BJ (cell line): ENCODE measurements around the gene SLC35F1. TPM values are rescaled to one million over a fixed set of nuclear protein-coding genes. Genes with fewer than 3 reads are reported as not detected.
"Not testable (repeated sequence)": the region's sequence is repeated elsewhere in the genome, so short reads cannot be mapped to it uniquely, and the experiment has no call there.

Experiments
- CTCF ChIA-PET: fragments of 350-600 bp; formaldehyde crosslinking; extraction: SDS; loops from one replicate; lab custom pipeline; 2021; ENCODE audit warnings: antibody characterized with exemption, inconsistent platforms; lab: Yijun Ruan, JAX
- POLR2A ChIA-PET: fragments of 300-600 bp; sonication (Branson Sonifier 250); formaldehyde crosslinking; extraction: SDS; loops from one replicate; lab custom pipeline; 2021; ENCODE audit warnings: antibody characterized with exemption; lab: Charles Lee
- DNase-seq: peaks from one replicate; pipeline ENCODE4 v3.0.0-alpha.2; 2011; ENCODE audit warnings: low read depth
- H3K27me3 ChIP-seq: 2 replicates; pipeline ENCODE4 v1.6.0; 2011; ENCODE audit warnings: low read length; ENCODE audit not compliant: control insufficient read depth, insufficient read depth
- H3K36me3 ChIP-seq: 2 replicates; pipeline ENCODE4 v1.5.1; 2011; ENCODE audit warnings: low read length; ENCODE audit not compliant: control insufficient read depth, insufficient read depth
- H3K4me3 ChIP-seq: 2 replicates; pipeline ENCODE4 v1.5.1; 2011; ENCODE audit warnings: low read depth, mild to moderate bottlenecking, control low read depth, low read length
- polyA plus RNA-seq: library from polyadenylated mRNA; depleted of rRNA; stranded (reverse); fragments of >200 nt; gene quantifications from 2 replicates; pipeline ENCODE4 v1.2.3, GENCODE V29; 2011
- TF ChIP-seq, protein P1 (sequence below): IDR thresholded peaks from 2 replicates; pipeline ENCODE4 v1.5.1; 2011; ENCODE audit warnings: low read depth, mild to moderate bottlenecking, control low read depth, inconsistent platforms, low read length, moderate library complexity; ENCODE audit not compliant: insufficient read depth

Gene SLC35F1
- polyA plus RNA-seq, 1 experiment: not detected

DNA sequence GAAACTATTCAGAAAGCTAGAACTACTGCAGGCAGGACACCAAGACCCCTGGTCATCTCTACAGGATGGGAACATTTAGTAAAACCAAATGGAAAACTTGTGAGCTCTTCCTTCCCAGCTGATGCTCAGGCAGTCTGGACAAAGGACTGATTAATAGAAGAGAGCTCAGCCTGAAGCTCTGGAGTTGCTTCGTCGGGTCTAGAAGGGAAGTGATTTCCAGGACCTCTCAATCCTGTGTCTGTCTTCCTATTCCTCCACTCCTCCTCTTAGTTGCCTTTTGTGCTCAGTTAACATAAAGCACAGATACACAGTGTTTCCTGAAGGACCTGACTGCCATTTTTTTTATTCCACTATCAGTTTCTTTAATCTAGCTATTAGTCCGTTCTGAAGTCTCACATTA, 54.2 kb downstream of the SLC35F1 start:
- POLR2A ChIA-PET: no interaction called here
- no peaks in the 10 kb centered on the region for H3K36me3 ChIP-seq
- CTCF ChIA-PET: no interaction called here
- TF ChIP-seq, protein P1, sequence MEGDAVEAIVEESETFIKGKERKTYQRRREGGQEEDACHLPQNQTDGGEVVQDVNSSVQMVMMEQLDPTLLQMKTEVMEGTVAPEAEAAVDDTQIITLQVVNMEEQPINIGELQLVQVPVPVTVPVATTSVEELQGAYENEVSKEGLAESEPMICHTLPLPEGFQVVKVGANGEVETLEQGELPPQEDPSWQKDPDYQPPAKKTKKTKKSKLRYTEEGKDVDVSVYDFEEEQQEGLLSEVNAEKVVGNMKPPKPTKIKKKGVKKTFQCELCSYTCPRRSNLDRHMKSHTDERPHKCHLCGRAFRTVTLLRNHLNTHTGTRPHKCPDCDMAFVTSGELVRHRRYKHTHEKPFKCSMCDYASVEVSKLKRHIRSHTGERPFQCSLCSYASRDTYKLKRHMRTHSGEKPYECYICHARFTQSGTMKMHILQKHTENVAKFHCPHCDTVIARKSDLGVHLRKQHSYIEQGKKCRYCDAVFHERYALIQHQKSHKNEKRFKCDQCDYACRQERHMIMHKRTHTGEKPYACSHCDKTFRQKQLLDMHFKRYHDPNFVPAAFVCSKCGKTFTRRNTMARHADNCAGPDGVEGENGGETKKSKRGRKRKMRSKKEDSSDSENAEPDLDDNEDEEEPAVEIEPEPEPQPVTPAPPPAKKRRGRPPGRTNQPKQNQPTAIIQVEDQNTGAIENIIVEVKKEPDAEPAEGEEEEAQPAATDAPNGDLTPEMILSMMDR: no peak
- no peak overlapping the region for H3K4me3 ChIP-seq
- DNase-seq: no peak
- H3K27me3 ChIP-seq: no peaks in the 10 kb centered on the region

DNA sequence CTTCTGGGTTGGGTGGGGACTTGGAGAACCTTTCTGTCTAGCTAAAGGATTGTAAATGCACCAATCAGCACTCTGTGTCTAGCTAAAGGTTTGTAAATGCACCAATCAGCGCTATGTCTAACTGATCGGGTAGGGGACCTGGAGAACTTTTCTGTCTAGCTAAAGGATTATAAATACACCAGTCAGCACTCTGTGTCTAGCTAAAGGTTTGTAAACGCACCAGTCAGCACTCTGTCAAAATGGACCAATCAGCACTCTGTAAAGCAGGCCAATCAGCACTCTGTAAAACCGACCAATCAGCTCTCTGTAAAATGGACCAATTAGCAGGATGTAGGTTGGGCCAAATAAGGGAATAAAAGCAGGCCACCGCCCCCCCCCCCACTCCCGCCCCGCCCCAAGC, 58.7 kb downstream of the SLC35F1 start:
- H3K27me3 ChIP-seq, DNase-seq, H3K36me3 ChIP-seq, H3K4me3 ChIP-seq, POLR2A ChIA-PET: not testable (repeated sequence)
- CTCF ChIA-PET: interaction anchor here (0.9 kb wide), 1 partner anchor 10 kb away, joined by 3 read pairs; no protein-coding TSS in a partner anchor

DNA sequence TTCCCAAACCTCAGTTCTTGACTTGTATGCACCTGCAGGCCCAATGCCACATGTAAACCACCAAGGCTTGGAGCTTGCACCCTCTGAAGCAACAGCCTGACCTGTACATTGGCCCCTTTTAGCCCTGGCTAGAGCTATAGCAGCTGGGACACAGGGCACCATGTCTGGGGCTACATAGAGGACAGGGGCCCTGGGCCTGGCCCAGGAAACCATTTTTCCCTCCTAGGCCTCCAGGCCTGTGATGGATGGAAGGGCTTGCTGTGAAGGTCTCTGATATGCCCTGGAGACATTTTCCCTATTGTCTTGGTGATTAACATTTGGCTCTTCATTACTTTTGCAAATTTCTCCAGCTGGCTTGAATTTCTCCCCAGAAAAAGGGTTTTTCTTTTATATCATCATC, 64.6 kb downstream of the SLC35F1 start:
- Histone ChIP-seq H3K36me3 (no peaks in the 10 kb centered on the region), H3K4me3 (no peak overlapping the region), H3K27me3 (no peaks in the 10 kb centered on the region)
- CTCF ChIA-PET: no interaction called here
- POLR2A ChIA-PET: no interaction called here
- TF ChIP-seq, protein P1: no peak
- no peak for DNase-seq

DNA sequence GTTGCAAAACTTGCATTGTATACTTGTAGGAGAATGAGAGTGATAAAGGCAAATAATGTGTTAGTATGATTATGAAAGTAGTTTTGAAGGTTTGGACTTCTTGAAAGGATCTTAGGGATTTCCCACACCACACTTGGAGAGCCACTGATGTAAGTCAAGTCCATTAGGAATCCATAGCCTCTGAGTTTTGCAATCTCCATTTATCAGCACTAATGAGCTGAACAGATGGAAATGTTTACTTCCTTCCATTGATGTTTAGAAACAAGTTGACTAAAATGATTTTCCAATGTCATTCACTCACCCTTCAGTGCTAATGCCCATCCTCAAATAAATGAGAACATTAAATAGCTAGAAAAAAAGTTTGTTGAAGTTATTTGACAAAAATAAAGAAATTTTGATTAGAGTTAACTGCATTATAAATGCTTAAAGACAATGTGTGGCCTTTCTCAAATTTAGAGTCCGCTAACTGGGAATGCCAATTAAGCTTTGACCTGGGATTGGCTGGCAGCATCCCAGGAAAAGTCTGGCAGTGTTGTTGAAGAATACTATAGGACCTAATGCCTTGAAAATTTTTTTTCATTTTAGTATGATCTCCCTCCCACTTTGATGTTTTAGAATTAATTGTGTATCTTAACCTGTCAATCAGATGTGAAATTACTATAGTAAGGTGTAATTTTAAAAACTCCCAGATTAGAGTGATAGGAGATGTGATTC, 68.0 kb downstream of the SLC35F1 start:
- CTCF ChIA-PET: interaction anchor here (0.8 to 1.8 kb wide), 7 partner anchors 10 to 1135 kb away, joined by 3 to 10 read pairs (median 3); no protein-coding TSS in a partner anchor
- Histone ChIP-seq H3K4me3 (no peak overlapping the region), H3K27me3 (no peaks in the 10 kb centered on the region), H3K36me3 (no peaks in the 10 kb centered on the region)
- TF ChIP-seq, protein P1: no peak
- POLR2A ChIA-PET: no interaction called here
- no peak for DNase-seq

DNA sequence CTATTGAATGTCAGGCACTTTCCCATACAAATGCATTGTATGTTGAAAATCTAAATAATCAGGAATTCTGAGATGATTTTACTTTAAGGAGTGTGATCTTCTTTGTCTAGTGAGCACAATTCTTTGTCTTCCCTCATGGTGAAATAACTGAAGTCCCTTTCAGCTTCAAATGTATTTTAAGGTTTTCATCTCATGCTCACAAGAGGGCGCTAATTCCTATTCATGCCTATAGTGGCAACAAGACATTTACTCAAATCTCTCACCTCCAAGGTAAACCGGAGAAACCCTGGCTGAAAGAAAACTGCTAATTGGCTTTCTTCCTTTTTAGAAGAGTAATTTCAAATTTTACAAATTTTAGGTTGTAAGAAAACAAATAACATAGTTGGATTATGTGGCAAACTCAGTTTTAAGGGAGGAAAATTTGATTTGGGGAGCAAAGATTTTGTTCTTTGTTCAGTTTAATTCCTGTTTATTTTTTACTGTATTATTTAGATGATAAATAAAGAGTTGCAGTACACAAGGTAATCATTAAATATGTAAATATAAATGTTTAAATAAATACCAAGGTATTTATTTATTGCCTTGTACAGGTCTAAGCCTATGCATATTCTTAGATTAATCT, 69.1 kb downstream of the SLC35F1 start:
- no peaks in the 10 kb centered on the region for H3K27me3 ChIP-seq
- CTCF ChIA-PET: interaction anchor here (0.8 to 1.8 kb wide), 7 partner anchors 9 to 604 kb away, joined by 3 to 10 read pairs (median 3); no protein-coding TSS in a partner anchor
- POLR2A ChIA-PET: no interaction called here
- TF ChIP-seq, protein P1: peak; percentile 64
- DNase-seq: no peak
- no peaks in the 10 kb centered on the region for H3K36me3 ChIP-seq
- no peak overlapping the region for H3K4me3 ChIP-seq
